Measurements from ENCODE around the gene SLC26A11.
"Not testable (repeated sequence)": the region's sequence is repeated elsewhere in the genome, so short reads cannot be mapped to it uniquely, and the experiment has no call there.

The SLC26A11 gene

GRCh38 chr17:80263253-80264204 is 43.3 kb downstream of the SLC26A11 start:
- DNase-seq = peak; percentile 86

GRCh38 chr17:80264205-80265075 is 44.2 kb downstream of the SLC26A11 start:
- DNase-seq = peak; percentile 56

GRCh38 chr17:80265205-80266068 is 45.2 kb downstream of the SLC26A11 start:
- DNase-seq = peak; percentile 83

- DNase-seq = no peak
Observed at GRCh38 chr17:80267391-80267790, 47.2 kb downstream of the SLC26A11 start.

- DNase-seq = no peak
Observed at GRCh38 chr17:80268427-80268826, 48.2 kb downstream of the SLC26A11 start.

- no peak for DNase-seq
Observed at GRCh38 chr17:80269405-80269807, 49.2 kb downstream of the SLC26A11 start.

GRCh38 chr17:80270104-80270503 is 49.9 kb downstream of the SLC26A11 start:
- DNase-seq = no peak

GRCh38 chr17:80270836-80271235 is 50.6 kb downstream of the SLC26A11 start:
- peak; percentile 47 for DNase-seq

- no peak for DNase-seq
Observed at GRCh38 chr17:80272366-80272765, 52.1 kb downstream of the SLC26A11 start.

GRCh38 chr17:80274331-80274730 is 54.1 kb downstream of the SLC26A11 start:
- no peak for DNase-seq

GRCh38 chr17:80274871-80275449 is 54.7 kb downstream of the SLC26A11 start:
- no peak for DNase-seq

- DNase-seq = not testable (repeated sequence)
Observed at GRCh38 chr17:80275857-80276256, 55.6 kb downstream of the SLC26A11 start.

- DNase-seq = no peak
Observed at GRCh38 chr17:80277751-80278671, 57.8 kb downstream of the SLC26A11 start.

GRCh38 chr17:80279895-80280294 is 59.7 kb downstream of the SLC26A11 start:
- no peak for DNase-seq

GRCh38 chr17:80281516-80281915 is 61.3 kb downstream of the SLC26A11 start:
- DNase-seq = no peak

GRCh38 chr17:80283116-80283852 is 63.1 kb downstream of the SLC26A11 start:
- no peak for DNase-seq

- DNase-seq = no peak
Observed at GRCh38 chr17:80284631-80285030, 64.4 kb downstream of the SLC26A11 start.

GRCh38 chr17:80285237-80285920 is 65.2 kb downstream of the SLC26A11 start:
- DNase-seq = no peak

- DNase-seq = no peak
Observed at GRCh38 chr17:80286638-80286960, 66.4 kb downstream of the SLC26A11 start.

- no peak for DNase-seq
Observed at GRCh38 chr17:80287038-80287437, 66.8 kb downstream of the SLC26A11 start.
